WTC11 (cell line): ENCODE results near the gene MROH9.

Source experiments
- TF ChIP-seq, protein P1 (sequence below): fragments of 200-600 bp; IDR thresholded peaks from 2 replicates; pipeline ENCODE4 v1.8.0; 2022; ENCODE audit warnings: antibody characterized with exemption
- TF ChIP-seq, protein P2 (sequence below): sonication (generic); formaldehyde crosslinking; IDR thresholded peaks from 2 replicates; pipeline ENCODE4 v1.8.1; 2023; ENCODE audit warnings: mild to moderate bottlenecking, missing genetic modification reagents, moderate library complexity
- TF ChIP-seq, protein P3 (sequence below): sonication (generic); formaldehyde crosslinking; IDR thresholded peaks from 2 replicates; pipeline ENCODE4 v1.8.0; 2022; ENCODE audit warnings: mild to moderate bottlenecking, missing genetic modification reagents

DNA sequence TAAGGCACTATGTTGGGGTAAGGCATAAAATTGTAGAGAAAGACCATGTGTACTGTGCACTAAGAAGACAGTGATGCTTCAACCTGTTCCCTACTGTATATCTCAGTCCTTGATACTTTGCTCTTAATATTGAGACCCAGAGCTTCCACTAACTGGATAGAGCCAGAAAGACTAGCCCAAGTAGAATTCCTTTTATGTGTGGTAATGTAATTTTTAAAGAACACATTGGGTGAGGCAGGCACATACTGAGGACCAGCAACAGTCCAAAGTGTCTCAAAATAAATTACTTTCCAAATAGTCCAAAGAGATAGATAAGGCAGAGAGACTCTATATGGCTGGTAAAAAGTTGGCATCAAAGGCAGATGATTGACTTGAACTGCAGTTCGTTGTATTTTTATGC, 31.4 kb upstream of the MROH9 start:
- TF ChIP-seq, protein P1, sequence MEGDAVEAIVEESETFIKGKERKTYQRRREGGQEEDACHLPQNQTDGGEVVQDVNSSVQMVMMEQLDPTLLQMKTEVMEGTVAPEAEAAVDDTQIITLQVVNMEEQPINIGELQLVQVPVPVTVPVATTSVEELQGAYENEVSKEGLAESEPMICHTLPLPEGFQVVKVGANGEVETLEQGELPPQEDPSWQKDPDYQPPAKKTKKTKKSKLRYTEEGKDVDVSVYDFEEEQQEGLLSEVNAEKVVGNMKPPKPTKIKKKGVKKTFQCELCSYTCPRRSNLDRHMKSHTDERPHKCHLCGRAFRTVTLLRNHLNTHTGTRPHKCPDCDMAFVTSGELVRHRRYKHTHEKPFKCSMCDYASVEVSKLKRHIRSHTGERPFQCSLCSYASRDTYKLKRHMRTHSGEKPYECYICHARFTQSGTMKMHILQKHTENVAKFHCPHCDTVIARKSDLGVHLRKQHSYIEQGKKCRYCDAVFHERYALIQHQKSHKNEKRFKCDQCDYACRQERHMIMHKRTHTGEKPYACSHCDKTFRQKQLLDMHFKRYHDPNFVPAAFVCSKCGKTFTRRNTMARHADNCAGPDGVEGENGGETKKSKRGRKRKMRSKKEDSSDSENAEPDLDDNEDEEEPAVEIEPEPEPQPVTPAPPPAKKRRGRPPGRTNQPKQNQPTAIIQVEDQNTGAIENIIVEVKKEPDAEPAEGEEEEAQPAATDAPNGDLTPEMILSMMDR: no peak
- TF ChIP-seq, protein P2, sequence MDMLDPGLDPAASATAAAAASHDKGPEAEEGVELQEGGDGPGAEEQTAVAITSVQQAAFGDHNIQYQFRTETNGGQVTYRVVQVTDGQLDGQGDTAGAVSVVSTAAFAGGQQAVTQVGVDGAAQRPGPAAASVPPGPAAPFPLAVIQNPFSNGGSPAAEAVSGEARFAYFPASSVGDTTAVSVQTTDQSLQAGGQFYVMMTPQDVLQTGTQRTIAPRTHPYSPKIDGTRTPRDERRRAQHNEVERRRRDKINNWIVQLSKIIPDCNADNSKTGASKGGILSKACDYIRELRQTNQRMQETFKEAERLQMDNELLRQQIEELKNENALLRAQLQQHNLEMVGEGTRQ (CRISPR knock-in tag): no peak
- TF ChIP-seq, protein P3, sequence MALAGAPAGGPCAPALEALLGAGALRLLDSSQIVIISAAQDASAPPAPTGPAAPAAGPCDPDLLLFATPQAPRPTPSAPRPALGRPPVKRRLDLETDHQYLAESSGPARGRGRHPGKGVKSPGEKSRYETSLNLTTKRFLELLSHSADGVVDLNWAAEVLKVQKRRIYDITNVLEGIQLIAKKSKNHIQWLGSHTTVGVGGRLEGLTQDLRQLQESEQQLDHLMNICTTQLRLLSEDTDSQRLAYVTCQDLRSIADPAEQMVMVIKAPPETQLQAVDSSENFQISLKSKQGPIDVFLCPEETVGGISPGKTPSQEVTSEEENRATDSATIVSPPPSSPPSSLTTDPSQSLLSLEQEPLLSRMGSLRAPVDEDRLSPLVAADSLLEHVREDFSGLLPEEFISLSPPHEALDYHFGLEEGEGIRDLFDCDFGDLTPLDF (CRISPR knock-in tag): no peak
